ENCODE results near the gene ARPC5.

The ARPC5 gene

GRCh38 chr1:183589384-183589783, 46.2 kb downstream of the ARPC5 start:
- Histone ChIP-seq H3K9me3 (ENCODE audit: control insufficient read depth, insufficient read depth, low read length) (no peaks in the 10 kb centered on the region), H3K4me2 (ENCODE audit: low read length) (no peak overlapping the region; the same call in 1 of the 2 replicates), H3K79me2 (ENCODE audit: control insufficient read depth, low read length) (no peaks in the 10 kb centered on the region), H3F3A (ENCODE audit: control insufficient read depth, insufficient read depth) (no peaks in the 10 kb centered on the region), H3K9me2 (replicated peaks; ENCODE audit: control insufficient read depth, low read length) (no peaks in the 10 kb centered on the region), H4K20me1 (ENCODE audit: control insufficient read depth, insufficient read depth, low read depth, low read length) (no peaks in the 10 kb centered on the region), H3K36me3 (ENCODE audit: control insufficient read depth, low read length) (no peaks in the 10 kb centered on the region), H3K27ac (ENCODE audit: low read depth, low read length) (no peak overlapping the region), H3K4me3 (ENCODE audit: low read length) (no peak overlapping the region), H3K4me1 (ENCODE audit: control insufficient read depth, low read length) (peaks cover 43% of the 10 kb centered on the region), H3K27me3 (ENCODE audit: control insufficient read depth, low read length) (peaks cover 5% of the 10 kb centered on the region)
- TF ChIP-seq EZH2phosphoT487 (IDR thresholded peaks at IDR 0.05; ENCODE audit: borderline replicate concordance, low read length) (no peak), CTCF (IDR thresholded peaks at IDR 0.05; ENCODE audit: low read depth, low read length, poor library complexity, severe bottlenecking) (no peak)

GRCh38 chr1:183588827-183589226, 46.8 kb downstream of the ARPC5 start:
- Histone ChIP-seq H3K4me1 (ENCODE audit: control insufficient read depth, low read length) (peaks cover 44% of the 10 kb centered on the region), H3K79me2 (ENCODE audit: control insufficient read depth, low read length) (no peaks in the 10 kb centered on the region), H3K27me3 (ENCODE audit: control insufficient read depth, low read length) (peaks cover 9% of the 10 kb centered on the region), H4K20me1 (ENCODE audit: control insufficient read depth, insufficient read depth, low read depth, low read length) (no peaks in the 10 kb centered on the region), H3K4me2 (ENCODE audit: low read length) (no peak overlapping the region), H3F3A (ENCODE audit: control insufficient read depth, insufficient read depth) (no peaks in the 10 kb centered on the region), H3K27ac (ENCODE audit: low read depth, low read length) (no peak overlapping the region), H3K9me3 (ENCODE audit: control insufficient read depth, insufficient read depth, low read length) (no peaks in the 10 kb centered on the region), H3K9me2 (replicated peaks; ENCODE audit: control insufficient read depth, low read length) (no peaks in the 10 kb centered on the region), H3K4me3 (ENCODE audit: low read length) (no peak overlapping the region), H3K36me3 (ENCODE audit: control insufficient read depth, low read length) (no peaks in the 10 kb centered on the region)
- TF ChIP-seq CTCF (IDR thresholded peaks at IDR 0.05; ENCODE audit: low read depth, low read length, poor library complexity, severe bottlenecking) (no peak), EZH2phosphoT487 (IDR thresholded peaks at IDR 0.05; ENCODE audit: borderline replicate concordance, low read length) (no peak)

- H3K36me3 ChIP-seq (ENCODE audit: control insufficient read depth, low read length): no peaks in the 10 kb centered on the region
- H4K20me1 ChIP-seq (ENCODE audit: control insufficient read depth, insufficient read depth, low read depth, low read length): no peaks in the 10 kb centered on the region
- peaks cover 27% of the 10 kb centered on the region for H3K27me3 ChIP-seq (ENCODE audit: control insufficient read depth, low read length)
- H3K4me3 ChIP-seq (ENCODE audit: low read length): no peak overlapping the region
- TF ChIP-seq EZH2phosphoT487 (IDR thresholded peaks at IDR 0.05; ENCODE audit: borderline replicate concordance, low read length) (no peak), CTCF (IDR thresholded peaks at IDR 0.05; ENCODE audit: low read depth, low read length, poor library complexity, severe bottlenecking) (no peak)
- H3K27ac ChIP-seq (ENCODE audit: low read depth, low read length): no peak overlapping the region
- H3K4me2 ChIP-seq (ENCODE audit: low read length): no peak overlapping the region
- no peaks in the 10 kb centered on the region for H3F3A ChIP-seq (ENCODE audit: control insufficient read depth, insufficient read depth)
- H3K4me1 ChIP-seq (ENCODE audit: control insufficient read depth, low read length): peaks cover 30% of the 10 kb centered on the region
- no peaks in the 10 kb centered on the region for H3K79me2 ChIP-seq (ENCODE audit: control insufficient read depth, low read length)
- no peaks in the 10 kb centered on the region for H3K9me2 ChIP-seq (replicated peaks; ENCODE audit: control insufficient read depth, low read length)
- no peaks in the 10 kb centered on the region for H3K9me3 ChIP-seq (ENCODE audit: control insufficient read depth, insufficient read depth, low read length)
These were observed 48.7 kb downstream of the ARPC5 start for GRCh38 chr1:183586926-183587325.

- H3K4me3 ChIP-seq (ENCODE audit: low read length): no peak overlapping the region
- no peak overlapping the region for H3K27ac ChIP-seq (ENCODE audit: low read depth, low read length)
- no peaks in the 10 kb centered on the region for H3K9me3 ChIP-seq (ENCODE audit: control insufficient read depth, insufficient read depth, low read length)
- H4K20me1 ChIP-seq (ENCODE audit: control insufficient read depth, insufficient read depth, low read depth, low read length): no peaks in the 10 kb centered on the region
- H3K27me3 ChIP-seq (ENCODE audit: control insufficient read depth, low read length): peaks cover 28% of the 10 kb centered on the region
- H3K4me2 ChIP-seq (ENCODE audit: low read length): no peak overlapping the region
- peaks cover 30% of the 10 kb centered on the region for H3K4me1 ChIP-seq (ENCODE audit: control insufficient read depth, low read length)
- H3K9me2 ChIP-seq (replicated peaks; ENCODE audit: control insufficient read depth, low read length): no peaks in the 10 kb centered on the region
- H3K79me2 ChIP-seq (ENCODE audit: control insufficient read depth, low read length): no peaks in the 10 kb centered on the region
- TF ChIP-seq CTCF (IDR thresholded peaks at IDR 0.05; ENCODE audit: low read depth, low read length, poor library complexity, severe bottlenecking) (no peak), EZH2phosphoT487 (IDR thresholded peaks at IDR 0.05; ENCODE audit: borderline replicate concordance, low read length) (no peak)
- no peaks in the 10 kb centered on the region for H3F3A ChIP-seq (ENCODE audit: control insufficient read depth, insufficient read depth)
- H3K36me3 ChIP-seq (ENCODE audit: control insufficient read depth, low read length): no peaks in the 10 kb centered on the region
These were observed 49.1 kb downstream of the ARPC5 start for GRCh38 chr1:183586455-183586854.

Data from DOHH2 (cell line).